GM19397 (cell line): ENCODE measurements around the gene SRRM4.

Source experiments
- ATAC-seq: cut with Tn5 transposase; IDR thresholded peaks from one replicate; pipeline ENCODE4 v1.9.1; 2021; ENCODE audit warnings: mild to moderate bottlenecking, moderate library complexity; ENCODE audit not compliant: unreplicated experiment

SRRM4 gene

GRCh38 chr12:119114294-119114693, 133.0 kb downstream of the SRRM4 start:
- no peak for ATAC-seq

- ATAC-seq, result no peak
Observed at GRCh38 chr12:119115296-119115905, 134.1 kb downstream of the SRRM4 start.

- ATAC-seq, result no peak
Observed at GRCh38 chr12:119117936-119118335, 136.6 kb downstream of the SRRM4 start.

GRCh38 chr12:119118625-119119024, 137.3 kb downstream of the SRRM4 start:
- ATAC-seq, result no peak

DNA sequence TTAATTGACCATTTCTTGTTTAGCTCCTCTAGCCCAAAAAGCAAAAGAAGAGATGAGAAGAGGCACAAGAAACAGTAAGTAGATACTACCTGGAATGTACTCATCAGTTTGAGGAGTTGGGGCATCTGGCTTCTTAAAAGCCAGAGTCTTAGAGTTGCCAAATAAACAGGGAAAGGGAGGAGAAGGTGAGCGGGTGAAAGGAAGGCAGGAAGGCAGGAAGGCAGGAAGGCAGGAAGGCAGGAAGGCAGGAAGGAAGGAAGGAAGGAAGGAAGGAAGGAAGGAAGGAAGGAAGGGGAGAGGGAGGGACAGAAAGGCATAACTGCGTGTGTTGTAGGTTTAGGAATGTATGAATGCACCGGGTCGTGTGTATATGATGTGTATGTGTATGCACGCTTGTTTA, 140.7 kb downstream of the SRRM4 start:
- no peak for ATAC-seq

- no peak for ATAC-seq
Observed at GRCh38 chr12:119122751-119123150, 141.4 kb downstream of the SRRM4 start.

DNA sequence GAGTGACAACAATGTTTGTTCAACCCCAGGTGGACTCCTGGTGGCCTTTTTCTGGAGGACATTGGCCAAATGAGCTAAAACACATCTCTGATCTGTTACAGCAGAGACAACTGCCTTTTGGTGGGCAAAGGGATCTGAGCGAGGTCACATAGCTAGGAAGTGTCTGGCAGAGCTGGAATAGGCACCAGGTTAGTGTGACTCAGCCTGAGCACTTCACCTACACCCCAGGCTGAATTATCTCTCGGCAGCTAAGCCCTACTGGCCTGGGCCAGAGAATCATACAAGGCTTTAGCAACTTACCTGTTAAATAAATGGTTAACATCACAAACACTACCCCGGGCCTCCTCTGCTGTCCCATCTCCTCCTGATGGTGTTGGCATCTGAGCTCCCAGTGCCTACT, 147.2 kb downstream of the SRRM4 start:
- ATAC-seq, result no peak

- no peak for ATAC-seq
Observed at GRCh38 chr12:119129827-119130434, 148.6 kb downstream of the SRRM4 start.

DNA sequence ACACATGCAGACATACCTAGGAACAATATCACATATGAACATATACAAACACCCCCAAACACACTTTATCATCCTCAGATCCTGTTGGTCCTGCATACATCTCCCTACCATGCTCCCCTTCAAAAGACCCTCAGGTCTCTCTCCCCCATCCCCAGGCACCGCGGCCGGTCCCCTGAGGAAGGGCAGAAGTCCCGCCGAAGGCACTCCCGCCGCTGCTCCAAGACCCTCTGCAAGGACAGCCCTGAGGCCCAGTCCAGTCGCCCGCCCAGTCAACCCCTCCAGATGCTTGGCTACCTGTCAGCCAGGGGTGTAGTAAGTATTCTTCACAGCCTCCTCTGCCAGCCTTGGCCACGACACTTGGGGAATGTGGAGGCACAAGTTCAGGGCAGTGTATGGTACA, 149.2 kb downstream of the SRRM4 start:
- no peak for ATAC-seq

GRCh38 chr12:119134284-119135072, 153.1 kb downstream of the SRRM4 start:
- no peak for ATAC-seq

DNA sequence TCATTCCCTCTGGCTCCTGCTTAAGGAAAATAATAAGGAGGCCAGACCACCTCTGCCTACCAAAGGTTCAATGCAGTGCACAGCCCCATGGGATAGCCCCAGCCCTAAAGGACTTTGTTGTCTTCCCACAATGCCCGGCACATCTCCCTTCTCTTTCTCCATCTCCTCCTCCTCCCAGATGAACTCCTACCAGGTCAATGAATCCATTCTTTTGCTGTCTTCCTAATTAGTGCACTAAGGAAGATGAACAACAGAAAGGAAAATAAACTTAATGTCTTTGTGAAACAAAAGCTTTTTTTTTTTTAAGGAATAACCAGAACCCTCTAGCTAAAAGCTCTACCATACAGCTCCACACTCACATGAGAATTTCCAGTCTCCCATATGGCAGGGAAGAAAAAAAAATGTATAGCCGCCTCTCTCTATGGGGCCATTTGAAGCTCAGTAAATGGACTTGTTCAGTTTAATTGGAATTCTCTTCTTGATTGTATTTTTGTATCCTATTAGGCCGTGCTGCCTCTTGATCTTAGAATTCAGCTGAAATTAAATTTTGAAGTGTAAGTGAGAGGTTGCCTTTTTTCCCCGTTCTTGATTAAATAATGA, 155.6 kb downstream of the SRRM4 start:
- ATAC-seq, result no peak

DNA sequence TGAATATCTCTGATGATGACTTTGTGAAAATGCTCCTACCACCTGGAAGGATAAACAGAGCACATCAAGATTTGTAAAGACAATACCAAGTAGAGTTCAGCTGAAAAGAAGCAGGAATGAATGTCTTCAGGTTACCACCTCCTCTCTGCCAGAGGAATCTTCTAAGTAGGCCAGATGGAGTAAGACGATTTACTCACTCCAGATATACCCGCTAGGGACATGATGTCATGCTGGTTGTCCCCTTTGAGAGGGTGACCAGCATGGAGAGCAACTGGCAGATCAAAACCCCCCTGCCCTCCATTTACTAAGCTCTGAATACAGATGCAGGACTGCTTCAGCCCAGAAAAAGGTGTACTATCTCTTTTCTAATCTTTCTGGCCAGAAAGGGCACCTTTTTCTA, 158.1 kb downstream of the SRRM4 start:
- ATAC-seq, result no peak

DNA sequence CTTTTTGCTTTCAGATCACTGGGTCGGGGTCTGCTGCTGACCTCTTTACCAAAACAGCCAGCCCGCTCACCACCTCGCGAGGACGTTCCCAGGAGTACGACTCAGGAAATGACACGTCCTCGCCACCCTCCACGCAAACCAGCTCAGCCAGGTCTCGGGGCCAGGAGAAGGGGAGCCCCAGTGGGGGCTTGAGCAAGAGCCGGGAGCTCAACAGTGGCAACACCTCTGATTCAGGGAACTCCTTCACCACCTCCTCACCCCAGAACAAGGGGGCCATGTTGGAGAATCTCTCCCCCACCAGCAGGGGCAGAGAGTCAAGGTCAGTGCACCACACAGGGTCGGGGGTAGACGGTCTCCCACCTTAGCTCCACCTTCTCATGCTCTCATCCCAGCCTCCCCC, 164.0 kb downstream of the SRRM4 start:
- no peak for ATAC-seq

- no peak for ATAC-seq
Observed at GRCh38 chr12:119147847-119148448, 166.6 kb downstream of the SRRM4 start.

DNA sequence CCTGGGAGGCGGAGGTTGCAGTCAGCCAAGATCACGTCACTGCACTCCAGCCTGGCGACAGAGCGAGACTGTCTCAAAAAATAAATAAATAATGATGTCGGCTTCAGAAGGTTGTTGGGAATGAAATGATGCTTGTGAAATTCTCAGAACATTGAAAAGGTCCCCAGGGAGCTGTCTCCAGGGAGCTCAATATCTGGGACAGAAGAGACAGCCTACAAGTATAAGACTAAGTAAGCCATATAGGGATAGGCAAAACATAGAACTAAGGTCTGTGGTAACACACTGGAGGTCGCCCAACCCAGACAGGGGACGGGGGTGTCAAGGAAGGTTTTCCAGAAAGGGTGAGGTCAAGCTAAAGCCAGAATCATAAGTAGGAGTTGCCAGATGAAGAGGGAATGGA, 167.9 kb downstream of the SRRM4 start:
- ATAC-seq, result no peak

DNA sequence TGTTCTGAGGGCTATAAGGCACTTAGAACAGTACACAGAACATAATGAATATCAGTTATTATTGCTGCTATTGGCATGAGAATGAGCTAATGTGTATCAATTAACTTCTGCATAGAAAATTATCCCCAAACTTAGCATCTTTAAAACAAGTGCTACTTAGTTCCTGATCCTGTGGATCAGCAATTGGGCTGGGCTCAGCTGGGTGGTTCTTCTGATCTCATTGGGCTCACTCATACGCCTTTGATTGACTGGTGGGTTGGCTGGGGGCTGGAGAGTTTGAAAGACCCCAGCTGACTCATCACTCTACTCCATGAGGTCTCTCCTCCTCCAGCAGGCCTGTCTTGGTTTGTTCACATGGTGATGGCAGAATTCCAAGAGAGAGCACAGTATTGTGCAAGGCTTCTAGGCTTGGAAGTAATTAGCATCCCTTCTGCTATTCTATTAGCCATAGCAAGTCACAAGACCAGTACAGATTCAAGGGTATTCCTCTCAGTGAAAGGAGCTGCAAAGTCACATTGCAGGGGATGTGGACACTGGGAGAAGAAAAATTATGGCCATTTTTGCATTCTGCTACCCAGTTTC, 170.2 kb downstream of the SRRM4 start:
- no peak for ATAC-seq

DNA sequence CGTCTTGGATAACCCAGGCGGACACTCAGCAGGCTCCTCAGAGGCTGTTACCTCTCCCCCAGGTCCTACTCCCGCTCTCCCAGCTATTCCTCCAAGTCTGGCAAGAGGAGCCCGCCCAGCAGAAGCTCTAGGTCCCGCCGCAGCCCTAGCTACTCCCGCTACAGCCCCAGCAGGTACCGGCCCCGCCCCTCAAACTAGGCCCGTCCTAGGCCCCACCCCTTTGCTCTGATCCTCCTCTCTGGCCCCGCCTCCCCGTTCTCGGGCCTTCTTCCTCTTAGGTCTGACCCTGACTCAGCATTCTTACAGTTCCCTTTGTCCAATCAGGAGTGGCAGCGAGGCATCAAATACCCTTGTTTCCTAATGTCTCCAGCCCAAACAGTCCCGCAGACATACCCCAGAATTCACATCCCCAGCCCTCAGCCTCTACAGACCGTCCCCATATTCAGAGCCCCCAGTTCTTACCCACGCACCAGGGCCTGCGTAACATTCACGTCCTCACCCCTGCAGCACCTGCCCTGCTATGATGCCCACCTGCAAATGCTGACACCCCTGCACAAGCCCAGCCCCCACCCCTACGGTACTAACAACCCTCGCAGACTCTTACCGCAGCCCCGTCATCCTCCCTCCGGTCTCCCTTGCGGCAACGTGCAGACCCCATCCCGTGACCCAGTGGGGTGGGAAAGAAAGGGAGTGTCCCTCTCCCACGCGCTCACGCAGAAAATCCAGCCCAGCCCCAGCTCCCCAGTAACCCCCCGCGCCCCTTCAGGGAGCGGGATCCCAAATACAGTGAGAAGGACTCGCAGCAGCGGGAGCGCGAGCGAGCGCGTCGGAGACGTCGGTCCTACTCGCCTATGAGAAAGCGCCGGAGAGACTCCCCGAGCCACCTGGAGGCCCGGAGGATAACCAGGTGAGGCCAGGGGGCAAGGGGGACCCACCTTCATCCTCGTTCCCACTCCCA, 172.4 kb downstream of the SRRM4 start:
- ATAC-seq, result no peak

GRCh38 chr12:119154435-119154818, 173.1 kb downstream of the SRRM4 start:
- ATAC-seq, result no peak

DNA sequence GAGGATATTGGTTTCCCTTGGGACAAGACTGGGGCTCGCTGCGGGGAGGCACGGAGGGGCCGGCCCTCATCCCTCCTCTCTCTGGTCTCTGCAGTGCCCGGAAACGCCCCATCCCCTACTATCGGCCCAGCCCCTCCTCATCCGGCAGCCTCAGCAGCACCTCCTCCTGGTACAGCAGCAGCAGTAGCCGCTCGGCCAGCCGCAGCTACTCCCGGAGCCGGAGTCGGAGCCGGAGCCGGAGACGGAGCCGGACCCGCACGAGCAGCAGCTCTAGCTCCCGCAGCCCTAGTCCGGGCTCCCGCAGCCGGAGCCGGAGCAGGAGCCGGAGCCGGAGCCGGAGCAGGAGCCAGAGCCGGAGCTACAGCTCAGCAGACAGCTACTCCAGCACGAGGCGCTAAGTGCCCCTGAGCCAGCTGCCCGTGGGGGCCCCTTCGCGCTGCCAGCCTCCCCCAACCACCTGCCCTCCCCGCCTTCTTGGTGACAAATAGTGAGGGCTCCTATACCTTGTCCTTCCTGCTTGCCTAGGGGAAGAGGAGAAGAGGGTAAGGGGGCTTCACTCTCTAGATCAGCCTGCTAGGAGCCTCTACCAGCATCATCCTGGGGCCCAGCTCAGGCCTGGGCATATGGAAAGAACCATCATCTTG, 175.2 kb downstream of the SRRM4 start:
- ATAC-seq, result no peak
